Measurements from ENCODE around the gene ABI2. TPM values are rescaled to one million over a fixed set of nuclear protein-coding genes. Genes with fewer than 3 reads are reported as not detected.
"Not testable (repeated sequence)": the region's sequence is repeated elsewhere in the genome, so short reads cannot be mapped to it uniquely, and the experiment has no call there.

The ABI2 gene
- total RNA-seq, 3 donors from 2014 or later (not counting 1 experiment from before 2014, with no cell fraction given): 20.7 to 23.6 (median 21.0) TPM

DNA sequence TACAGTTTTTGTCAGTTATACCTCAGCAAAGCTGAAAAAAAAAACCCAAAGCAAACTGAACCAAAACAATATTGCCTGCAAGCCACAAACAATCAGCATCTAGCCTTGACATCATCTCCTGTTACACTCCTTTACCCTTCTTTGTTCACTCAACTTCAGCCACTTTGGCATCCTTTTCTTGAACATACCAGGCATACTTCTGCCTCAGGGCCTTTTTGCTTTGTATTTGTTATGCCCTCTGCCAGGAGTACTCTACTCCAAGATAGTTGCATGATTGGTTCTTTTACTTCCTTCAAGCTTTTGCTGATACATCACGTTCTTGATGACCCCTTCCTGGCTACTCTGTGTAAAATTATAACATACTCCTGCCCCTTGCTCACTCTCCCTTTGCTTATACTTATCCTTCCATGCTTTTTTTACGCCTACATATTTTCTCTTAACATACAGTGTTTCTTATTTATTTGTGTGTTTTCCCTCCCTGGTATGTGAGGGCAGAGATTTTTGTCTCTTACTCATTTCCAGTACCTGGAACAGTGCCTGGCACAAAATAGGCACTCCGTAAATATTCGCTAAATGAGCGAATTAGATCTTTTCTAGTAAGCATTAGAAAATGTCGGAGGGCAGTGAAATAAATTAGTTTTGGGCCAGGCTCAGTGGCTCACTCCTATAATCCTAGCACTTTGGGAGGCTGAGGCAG, 12.7 kb downstream of the ABI2 start:
- Mint-ChIP-seq H3K27ac (no peak overlapping the region), H3K36me3 (no peaks in the 10 kb centered on the region), H3K27me3 (ENCODE audit: low read depth in 2 of 2) (no peaks in the 10 kb centered on the region), H3K9me3 (no peaks in the 10 kb centered on the region), H3K4me1 (peaks cover 5% of the 10 kb centered on the region in 2 donors), H3K4me3 (no peak overlapping the region)
- no peaks in the 10 kb centered on the region for H3K27me3 ChIP-seq (ENCODE audit: control insufficient read depth, insufficient read depth, low read length)
- DNase-seq (no peak), ATAC-seq (no peak)
- no peaks in the 10 kb centered on the region for H3K9me3 ChIP-seq (ENCODE audit: control insufficient read depth, insufficient read depth, low read length)
- no peak overlapping the region for H3K4me3 ChIP-seq (ENCODE audit: low read length)
- WGBS (ENCODE audit: insufficient coverage): 92% methylated on average over 5 of the region's 6 CpGs
- peaks cover 2% of the 10 kb centered on the region for H3K36me3 ChIP-seq (ENCODE audit: control insufficient read depth, insufficient read depth, low read length)
- intact Hi-C loops (cut with micrococcal nuclease): no loop called here
- H3K27ac ChIP-seq (ENCODE audit: low read length): no peak overlapping the region
- TF ChIP-seq, protein P1, sequence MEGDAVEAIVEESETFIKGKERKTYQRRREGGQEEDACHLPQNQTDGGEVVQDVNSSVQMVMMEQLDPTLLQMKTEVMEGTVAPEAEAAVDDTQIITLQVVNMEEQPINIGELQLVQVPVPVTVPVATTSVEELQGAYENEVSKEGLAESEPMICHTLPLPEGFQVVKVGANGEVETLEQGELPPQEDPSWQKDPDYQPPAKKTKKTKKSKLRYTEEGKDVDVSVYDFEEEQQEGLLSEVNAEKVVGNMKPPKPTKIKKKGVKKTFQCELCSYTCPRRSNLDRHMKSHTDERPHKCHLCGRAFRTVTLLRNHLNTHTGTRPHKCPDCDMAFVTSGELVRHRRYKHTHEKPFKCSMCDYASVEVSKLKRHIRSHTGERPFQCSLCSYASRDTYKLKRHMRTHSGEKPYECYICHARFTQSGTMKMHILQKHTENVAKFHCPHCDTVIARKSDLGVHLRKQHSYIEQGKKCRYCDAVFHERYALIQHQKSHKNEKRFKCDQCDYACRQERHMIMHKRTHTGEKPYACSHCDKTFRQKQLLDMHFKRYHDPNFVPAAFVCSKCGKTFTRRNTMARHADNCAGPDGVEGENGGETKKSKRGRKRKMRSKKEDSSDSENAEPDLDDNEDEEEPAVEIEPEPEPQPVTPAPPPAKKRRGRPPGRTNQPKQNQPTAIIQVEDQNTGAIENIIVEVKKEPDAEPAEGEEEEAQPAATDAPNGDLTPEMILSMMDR (IDR thresholded peaks at IDR 0.05): no peak
- H3K4me1 ChIP-seq (ENCODE audit: control insufficient read depth, insufficient read depth, low read length): no peaks in the 10 kb centered on the region

DNA sequence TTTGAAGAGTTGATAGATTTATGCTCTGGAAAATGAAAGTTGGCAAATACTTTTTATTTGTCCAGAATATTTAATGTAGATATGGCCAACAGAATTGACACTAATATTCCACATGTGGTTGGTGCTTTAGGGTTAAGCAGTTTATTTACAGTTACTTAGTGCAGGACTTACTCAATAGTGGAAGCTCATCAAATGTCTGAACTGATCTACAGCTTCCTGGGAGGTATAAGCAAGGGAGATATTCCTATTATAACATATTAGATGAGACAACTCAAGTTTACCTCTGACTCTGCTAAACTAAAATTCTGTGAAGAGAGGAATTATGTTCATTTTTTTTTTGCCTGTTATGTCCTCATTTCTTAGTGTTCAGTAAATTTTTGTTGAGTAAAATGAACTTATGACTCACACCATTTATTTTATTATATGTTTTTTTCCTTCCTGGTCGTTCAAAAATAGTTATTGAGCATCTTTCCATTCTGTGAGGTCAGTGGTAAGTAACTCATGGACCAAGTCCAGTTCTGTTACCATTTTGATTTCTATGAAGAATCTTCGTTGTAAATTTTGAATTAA, 13.6 kb downstream of the ABI2 start:
- DNase-seq: no peak
- TF ChIP-seq, protein P1 (IDR thresholded peaks at IDR 0.05): no peak
- H3K27ac Mint-ChIP-seq: no peak overlapping the region
- H3K4me3 Mint-ChIP-seq: no peak overlapping the region
- intact Hi-C loops (cut with micrococcal nuclease): no loop called here
- Histone ChIP-seq H3K4me1 (ENCODE audit: control insufficient read depth, insufficient read depth, low read length) (no peaks in the 10 kb centered on the region), H3K27ac (ENCODE audit: low read length) (no peak overlapping the region), H3K4me3 (ENCODE audit: low read length) (no peak overlapping the region), H3K27me3 (ENCODE audit: control insufficient read depth, insufficient read depth, low read length) (no peaks in the 10 kb centered on the region), H3K9me3 (ENCODE audit: control insufficient read depth, insufficient read depth, low read length) (no peaks in the 10 kb centered on the region), H3K36me3 (ENCODE audit: control insufficient read depth, insufficient read depth, low read length) (peaks cover 2% of the 10 kb centered on the region)
- no peaks in the 10 kb centered on the region for H3K9me3 Mint-ChIP-seq
- H3K36me3 Mint-ChIP-seq: no peaks in the 10 kb centered on the region
- ATAC-seq: no peak
- no peaks in the 10 kb centered on the region for H3K27me3 Mint-ChIP-seq (ENCODE audit: low read depth in 2 of 2)
- 88% methylated on average over 2 of the region's 2 CpGs for WGBS (ENCODE audit: insufficient coverage)
- H3K4me1 Mint-ChIP-seq: peaks cover 4 to 5% of the 10 kb centered on the region in 2 donors

DNA sequence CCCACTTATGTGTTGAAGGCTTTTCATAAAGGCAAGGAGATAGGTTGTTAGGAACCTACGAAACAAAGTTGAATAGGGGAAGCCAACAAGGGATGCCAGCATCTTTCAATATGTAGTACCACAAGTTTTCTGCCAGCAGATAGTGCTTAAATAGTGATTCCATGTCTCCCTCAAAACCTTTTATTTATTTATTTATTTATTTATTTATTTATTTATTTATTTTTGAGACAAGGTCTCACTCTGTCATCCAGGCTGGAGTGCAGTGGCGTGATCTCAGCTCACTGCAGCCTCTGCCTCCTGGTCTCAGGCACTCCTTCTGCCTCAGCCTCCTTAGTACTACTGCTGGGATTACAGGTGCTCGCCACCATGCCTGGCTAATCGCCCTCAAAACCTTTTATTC, 14.2 kb downstream of the ABI2 start:
- H3K27ac Mint-ChIP-seq; H3K27me3 ChIP-seq (ENCODE audit: control insufficient read depth, insufficient read depth, low read length); H3K9me3 ChIP-seq (ENCODE audit: control insufficient read depth, insufficient read depth, low read length); DNase-seq; H3K4me1 ChIP-seq (ENCODE audit: control insufficient read depth, insufficient read depth, low read length); H3K36me3 ChIP-seq (ENCODE audit: control insufficient read depth, insufficient read depth, low read length); ATAC-seq; H3K9me3 Mint-ChIP-seq; H3K36me3 Mint-ChIP-seq; H3K27ac ChIP-seq (ENCODE audit: low read length); H3K27me3 Mint-ChIP-seq (ENCODE audit: low read depth in 2 of 2); H3K4me1 Mint-ChIP-seq; H3K4me3 ChIP-seq (ENCODE audit: low read length); H3K4me3 Mint-ChIP-seq; intact Hi-C loops (cut with micrococcal nuclease): not testable (repeated sequence)
- 97% methylated on average over 4 of the region's 4 CpGs for WGBS (ENCODE audit: insufficient coverage)

DNA sequence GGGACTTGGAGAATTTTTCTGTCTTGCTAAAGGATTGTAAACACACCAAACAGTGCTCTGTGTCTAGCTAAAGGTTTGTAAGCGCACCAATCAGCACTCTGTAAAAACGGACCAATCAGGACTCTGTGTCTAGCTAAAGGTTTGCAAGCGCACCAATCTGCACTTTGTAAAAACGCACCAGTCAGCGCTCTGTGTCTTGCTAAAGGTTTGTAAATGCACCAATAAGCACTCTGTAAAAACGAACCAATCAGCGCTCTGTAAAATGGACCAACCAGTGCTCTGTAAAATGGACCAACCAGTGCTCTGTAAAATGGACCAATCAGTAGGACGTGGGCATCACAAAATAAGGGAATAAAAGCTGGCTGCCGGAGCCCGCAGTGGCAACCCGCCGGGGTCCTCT, 16.5 kb downstream of the ABI2 start:
- 99% methylated on average over 12 of the region's 12 CpGs for WGBS (ENCODE audit: insufficient coverage)
- Histone ChIP-seq H3K4me3 (ENCODE audit: low read length) (no peak overlapping the region), H3K4me1 (ENCODE audit: control insufficient read depth, insufficient read depth, low read length) (no peaks in the 10 kb centered on the region), H3K36me3 (ENCODE audit: control insufficient read depth, insufficient read depth, low read length) (peaks cover 2% of the 10 kb centered on the region), H3K27me3 (ENCODE audit: control insufficient read depth, insufficient read depth, low read length) (no peaks in the 10 kb centered on the region), H3K9me3 (ENCODE audit: control insufficient read depth, insufficient read depth, low read length) (no peaks in the 10 kb centered on the region), H3K27ac (ENCODE audit: low read length) (no peak overlapping the region)
- Mint-ChIP-seq H3K9me3 (no peaks in the 10 kb centered on the region), H3K27me3 (ENCODE audit: low read depth in 2 of 2) (no peaks in the 10 kb centered on the region), H3K36me3 (no peaks in the 10 kb centered on the region), H3K4me1 (peaks cover 6 to 7% of the 10 kb centered on the region in 2 donors), H3K27ac (no peak overlapping the region), H3K4me3 (no peak overlapping the region)
- no peak for ATAC-seq
- TF ChIP-seq, protein P1 (IDR thresholded peaks at IDR 0.05): no peak
- intact Hi-C loops (cut with micrococcal nuclease): no loop called here
- DNase-seq: no peak

All from natural killer cell (primary cell).